A673 (cell line): ENCODE results near the gene CYTH3.

ENCODE experiments used
- CTCF ChIP-seq: fragments of 300-800, 200-600 bp; sonication (generic); conservative IDR thresholded peaks from 2 replicates; pipeline ENCODE4 v1.5.1; 2017; ENCODE audit warnings: low read depth, mild to moderate bottlenecking, antibody characterized with exemption, low read length, moderate library complexity, mixed read lengths
- EZH2 ChIP-seq: fragments of 200-600 bp; sonication (generic); IDR thresholded peaks from 2 replicates; pipeline ENCODE4 v1.6.1; 2017; ENCODE audit warnings: borderline replicate concordance, low read depth, mild to moderate bottlenecking, mixed read lengths, antibody characterized with exemption, low read length; ENCODE audit not compliant: poor library complexity, severe bottlenecking

- TF ChIP-seq CTCF, result no peak
- no peak for TF ChIP-seq EZH2
Measured at GRCh38 chr7:6252748-6253147, 19.7 kb downstream of the CYTH3 start.
